GM19372 (cell line): ENCODE measurements around the gene CAP1.
A peak's percentile ranks its signal among the peaks of the same experiment; 100 is the strongest.
"Not testable (repeated sequence)": the region's sequence is repeated elsewhere in the genome, so short reads cannot be mapped to it uniquely, and the experiment has no call there.

Experiments used
- ATAC-seq: cut with Tn5 transposase; IDR thresholded peaks from one replicate; pipeline ENCODE4 v1.9.1; 2021; ENCODE audit warnings: mild to moderate bottlenecking, low read depth, moderate library complexity; ENCODE audit not compliant: unreplicated experiment

Gene CAP1

DNA sequence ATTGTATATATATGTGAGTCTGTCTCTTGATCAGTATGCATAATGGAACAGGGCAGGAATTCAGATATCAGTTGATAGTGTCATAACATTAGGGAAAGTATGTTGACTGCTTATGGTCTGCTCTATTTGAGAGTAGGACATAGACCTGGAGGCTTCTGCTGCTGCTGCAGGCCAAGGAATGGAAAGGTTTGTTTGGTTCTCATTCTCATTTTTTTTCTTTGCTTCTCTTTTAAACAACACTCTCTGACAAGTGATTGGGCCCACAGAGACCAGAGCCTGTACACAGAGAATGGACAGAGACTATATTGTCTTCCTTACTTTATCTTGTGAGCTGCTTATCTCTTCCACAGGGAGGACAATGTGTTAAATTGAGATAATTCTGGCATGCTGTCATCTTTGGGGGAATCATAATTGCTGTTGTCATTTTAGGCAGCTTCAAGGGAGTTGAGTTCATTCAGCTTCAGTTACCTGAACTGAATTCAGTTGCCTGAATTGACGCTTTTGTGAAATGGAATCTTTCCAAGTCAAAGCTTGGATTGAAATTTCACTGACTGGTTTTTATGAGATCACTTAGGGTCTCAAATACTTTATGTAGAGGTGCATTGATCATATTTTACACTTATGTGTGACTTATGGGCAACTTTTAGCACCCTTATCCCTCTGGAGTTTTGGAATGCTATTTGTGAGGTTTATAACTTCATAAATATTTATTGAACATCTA lies 16.9 kb downstream of the CAP1 start:
- ATAC-seq, result no peak

DNA sequence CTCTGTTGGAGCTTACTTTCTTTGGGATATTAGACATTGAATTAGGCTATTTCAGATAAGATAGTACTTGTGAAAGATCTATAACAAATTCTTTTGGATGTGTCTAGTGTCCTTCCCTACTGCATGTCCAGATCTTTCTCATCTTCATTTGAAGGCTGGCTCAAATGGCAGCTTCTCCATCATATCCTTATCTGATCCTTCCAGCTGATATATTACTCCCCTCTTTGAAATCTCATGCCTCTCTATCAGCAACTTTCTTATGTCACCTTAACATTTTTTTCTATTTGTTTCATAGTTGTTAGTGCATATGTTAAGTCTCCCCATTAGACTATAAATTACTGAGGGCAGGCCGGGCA lies 17.5 kb downstream of the CAP1 start:
- no peak for ATAC-seq

DNA sequence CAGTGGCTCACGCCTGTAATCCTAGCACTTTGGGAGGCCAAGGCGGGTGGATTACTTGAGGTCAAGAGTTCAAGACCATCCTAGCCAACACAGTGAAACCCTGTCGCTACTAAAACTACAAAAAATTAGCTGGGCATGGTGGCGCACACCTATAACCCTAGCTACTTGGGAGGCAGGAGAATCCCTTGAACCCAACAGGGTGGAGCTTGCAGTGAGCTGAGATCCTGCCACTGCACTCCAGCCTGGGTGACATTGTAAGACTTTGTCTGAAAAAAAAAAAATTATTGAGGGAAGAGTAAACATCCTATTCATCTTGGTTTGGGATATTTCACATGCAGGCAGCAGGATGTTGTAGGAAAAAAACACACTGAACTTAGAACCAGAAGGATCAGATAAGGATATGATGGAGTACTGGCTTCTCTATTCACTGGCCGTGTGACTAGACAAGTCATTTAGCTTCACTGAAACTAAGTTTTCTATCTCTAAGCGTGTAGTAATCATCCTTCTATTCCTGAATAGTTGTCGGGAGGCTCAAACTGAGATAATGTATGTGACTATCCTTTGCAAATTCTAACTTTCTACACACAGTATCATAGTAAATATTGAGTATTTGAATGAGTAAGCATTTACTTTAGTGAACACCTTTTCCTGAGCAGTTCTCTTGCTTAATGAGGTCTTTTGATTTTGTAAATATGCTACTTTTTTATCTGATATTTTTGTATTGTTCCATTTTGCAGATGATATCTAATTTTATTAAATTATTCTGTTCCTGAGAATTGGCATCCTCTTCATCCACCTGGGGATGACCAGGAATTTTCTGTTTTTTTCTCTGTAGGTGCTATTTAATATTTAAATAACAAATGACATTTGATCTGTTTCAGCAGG lies 18.2 kb downstream of the CAP1 start:
- no peak for ATAC-seq

DNA sequence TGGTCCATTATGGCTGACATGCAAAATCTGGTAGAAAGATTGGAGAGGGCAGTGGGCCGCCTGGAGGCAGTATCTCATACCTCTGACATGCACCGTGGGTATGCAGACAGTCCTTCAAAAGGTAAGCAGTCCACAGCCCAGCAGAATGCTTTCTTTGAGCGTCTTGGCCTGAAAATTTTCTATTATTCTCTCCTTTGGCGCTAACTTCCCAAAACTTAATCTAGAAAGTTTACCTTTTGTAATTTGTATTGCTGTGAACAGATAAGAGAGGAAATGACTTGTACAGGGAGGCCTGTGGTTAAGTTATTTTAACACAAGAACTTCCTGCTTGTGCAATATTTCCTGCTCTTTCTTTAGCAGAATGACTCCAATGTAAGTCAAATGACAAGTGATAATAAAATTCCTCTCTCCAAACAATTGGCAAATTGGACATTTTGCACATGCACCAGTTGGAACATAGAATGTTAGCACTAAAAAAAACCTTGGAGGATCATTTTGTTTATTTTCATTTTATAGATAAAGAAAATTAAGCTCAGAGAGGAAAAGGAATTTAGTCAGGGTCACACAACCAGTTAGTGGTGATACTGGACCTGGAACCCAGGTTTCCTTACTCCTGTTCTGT lies 18.9 kb downstream of the CAP1 start:
- no peak for ATAC-seq

DNA sequence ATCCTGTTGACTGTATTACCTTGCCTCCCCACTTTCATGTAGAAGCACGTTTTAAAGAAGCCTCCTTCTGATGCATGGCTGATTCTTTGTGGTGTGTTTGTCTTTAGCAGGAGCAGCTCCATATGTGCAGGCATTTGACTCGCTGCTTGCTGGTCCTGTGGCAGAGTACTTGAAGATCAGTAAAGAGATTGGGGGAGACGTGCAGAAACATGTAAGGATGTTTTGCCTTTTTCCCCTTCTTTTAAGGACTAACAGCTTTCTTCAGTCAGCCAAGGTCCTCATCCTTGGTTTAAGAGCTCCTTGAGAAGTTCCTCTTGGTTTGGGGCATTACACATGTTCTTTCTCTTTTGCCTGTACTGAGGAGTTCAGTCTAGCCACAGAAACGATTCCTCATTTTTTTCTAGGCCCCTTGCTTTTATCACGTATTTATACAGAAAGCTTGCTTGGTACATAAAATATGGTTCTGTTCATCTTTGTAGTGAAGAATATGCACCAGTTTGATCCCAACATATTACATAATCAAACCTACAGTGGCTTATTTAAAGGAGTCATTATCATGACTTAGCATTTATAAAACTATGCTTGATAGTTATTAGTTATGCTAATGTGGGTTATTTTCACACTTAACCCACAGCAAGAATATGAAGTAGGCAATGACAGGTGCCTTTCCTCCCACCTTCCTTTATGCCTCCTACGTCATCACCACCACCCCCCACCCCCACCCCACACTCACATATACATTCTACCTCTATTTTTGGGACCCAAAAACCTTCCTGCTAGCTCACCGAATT lies 19.6 kb downstream of the CAP1 start:
- no peak for ATAC-seq

DNA sequence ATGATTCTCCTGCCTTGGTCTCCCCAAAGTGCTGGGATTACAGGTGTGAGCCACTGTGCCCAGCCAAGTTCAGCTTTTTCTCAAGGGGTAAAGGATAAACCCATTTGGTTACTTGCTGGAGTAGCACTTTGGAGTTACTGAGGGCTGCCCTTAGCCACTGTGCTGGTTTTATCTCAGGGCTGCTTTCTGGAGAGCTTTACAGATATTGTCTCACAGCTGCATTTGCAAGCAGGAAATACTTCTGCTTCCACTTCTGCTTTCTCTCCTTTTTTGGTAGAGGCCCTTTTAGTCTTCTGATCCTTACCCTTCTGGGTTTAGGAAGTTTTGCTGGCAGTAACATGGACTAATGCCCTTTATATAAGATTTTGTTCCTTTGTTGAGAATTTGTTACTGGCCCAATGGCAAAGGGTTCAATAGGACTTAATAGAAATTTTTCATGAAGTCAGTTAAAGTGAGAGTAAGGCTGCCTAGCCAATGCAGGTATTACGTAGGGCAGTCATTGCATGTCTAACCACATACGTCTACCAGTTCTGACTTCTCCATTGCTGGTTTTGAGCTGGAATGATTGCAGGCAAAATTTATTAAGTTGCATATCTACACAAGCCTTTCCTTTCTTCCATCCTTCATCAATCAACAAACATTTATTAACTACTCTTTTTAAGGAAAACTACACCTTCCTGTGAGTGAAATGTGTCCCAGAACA lies 24.4 kb downstream of the CAP1 start:
- ATAC-seq, result peak; percentile 71

DNA sequence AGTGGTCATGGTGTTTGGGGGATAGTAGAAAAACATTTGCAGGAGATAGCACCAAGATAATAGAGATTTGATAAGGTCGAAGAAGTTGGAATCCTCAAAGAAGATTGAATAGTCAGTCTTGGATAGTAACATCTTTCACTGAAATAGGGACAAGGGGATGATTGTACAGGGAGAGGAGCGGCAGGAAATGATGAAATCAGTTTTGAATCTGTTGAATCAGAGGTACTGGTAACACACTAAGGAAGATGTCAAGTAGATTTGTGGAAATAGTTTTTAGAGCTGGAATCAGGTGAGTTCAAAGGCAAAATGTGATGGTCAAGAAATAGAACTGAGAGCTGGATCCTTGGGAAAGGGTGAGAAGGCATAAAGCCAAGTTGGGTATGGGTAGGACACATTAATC lies 26.5 kb downstream of the CAP1 start:
- ATAC-seq, result no peak

DNA sequence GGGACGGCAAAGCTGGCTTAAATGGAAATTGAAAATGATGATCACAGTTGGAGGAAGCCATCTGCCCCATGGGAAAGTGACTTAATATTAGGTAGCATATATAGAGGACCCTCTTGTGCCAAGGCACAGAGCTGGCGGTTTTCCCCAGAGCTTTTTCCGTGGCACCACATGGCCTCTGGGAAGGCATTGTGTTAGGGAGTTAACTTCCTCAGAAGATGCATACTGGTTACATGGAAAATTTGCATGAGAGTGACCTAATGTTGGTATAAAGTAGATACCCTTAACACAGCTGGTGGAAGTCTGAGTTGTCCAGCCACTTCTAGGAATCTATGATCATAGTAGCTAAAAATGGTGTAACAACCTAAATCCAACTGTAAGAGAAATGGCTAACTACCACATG lies 27.3 kb downstream of the CAP1 start:
- ATAC-seq, result no peak

DNA sequence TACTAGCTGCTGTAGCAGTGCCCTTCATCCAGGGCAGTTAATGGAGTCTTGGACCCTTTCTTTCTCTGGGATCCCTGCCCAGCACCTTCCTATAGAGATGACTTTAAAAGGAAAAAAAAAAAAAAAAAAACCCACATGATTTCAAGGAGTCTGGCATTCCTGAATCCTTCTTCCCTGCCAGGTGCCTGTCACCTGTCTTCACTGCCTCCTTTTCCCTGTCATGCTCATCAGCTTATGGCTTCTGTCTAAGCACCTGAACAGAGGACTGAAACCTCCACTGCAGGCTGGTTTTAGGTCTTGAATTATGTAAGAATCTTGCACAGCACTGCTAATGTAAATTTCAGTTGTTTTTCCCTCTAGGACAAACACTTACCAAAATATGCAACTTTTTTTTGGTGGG lies 31.6 kb downstream of the CAP1 start:
- ATAC-seq, result no peak

DNA sequence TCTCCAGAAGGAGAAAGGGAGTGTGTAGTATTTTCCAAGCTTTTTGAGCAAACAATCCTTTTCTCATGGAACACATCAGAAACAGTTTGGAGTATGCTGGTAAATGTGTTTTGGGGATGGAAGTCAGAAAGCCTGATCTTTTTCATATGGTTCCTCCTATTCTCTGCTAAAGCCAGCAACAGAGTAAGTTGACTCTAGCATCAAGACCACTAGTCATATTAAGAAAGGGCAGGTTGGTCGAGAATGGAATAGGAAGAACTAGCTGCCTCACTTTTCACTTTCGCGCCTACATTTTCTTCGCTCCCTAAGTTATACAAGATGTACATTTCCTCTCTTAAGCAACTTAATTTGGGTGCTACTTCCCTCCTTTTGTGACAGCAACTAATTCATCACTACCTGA lies 32.5 kb downstream of the CAP1 start:
- ATAC-seq, result no peak

DNA sequence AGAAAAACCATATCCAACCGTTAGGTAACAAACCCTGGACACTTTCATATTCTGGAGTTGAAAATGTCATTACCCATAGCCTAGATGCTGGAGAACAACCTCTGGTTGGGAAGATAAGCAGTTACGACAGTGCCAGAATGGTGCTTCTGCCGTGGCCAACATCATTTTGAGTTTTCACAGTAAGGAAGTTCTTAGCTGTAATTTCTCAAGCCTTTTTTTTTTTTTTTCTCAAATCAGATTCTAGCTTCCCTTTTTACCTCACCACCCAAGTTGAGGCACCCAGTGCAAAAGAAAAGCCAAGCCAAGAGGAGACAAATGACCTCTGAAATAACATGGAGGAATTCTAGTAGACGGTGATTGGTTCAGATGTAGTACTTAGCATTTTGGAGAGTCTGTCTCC lies 34.7 kb downstream of the CAP1 start:
- ATAC-seq, result no peak

DNA sequence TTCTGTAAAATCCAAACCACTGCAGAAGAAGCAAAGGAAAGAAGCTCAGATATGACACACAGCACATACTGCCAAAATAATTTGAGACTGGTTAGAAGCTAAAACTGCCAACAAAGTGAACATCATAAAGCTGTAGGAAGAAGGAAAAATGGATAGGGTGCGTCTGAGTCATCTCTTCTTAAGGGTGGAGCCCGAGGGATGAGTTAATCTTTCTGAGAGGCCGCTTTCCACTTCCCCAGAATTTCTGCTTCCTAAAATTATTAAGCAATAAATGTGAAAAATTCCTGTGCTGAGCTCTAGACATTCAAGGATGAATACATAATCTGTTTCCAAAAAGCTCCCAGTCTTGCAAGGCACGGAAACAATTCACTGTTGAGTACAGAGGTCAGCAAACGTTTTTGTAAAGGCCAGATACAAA lies 36.4 kb downstream of the CAP1 start:
- no peak for ATAC-seq

DNA sequence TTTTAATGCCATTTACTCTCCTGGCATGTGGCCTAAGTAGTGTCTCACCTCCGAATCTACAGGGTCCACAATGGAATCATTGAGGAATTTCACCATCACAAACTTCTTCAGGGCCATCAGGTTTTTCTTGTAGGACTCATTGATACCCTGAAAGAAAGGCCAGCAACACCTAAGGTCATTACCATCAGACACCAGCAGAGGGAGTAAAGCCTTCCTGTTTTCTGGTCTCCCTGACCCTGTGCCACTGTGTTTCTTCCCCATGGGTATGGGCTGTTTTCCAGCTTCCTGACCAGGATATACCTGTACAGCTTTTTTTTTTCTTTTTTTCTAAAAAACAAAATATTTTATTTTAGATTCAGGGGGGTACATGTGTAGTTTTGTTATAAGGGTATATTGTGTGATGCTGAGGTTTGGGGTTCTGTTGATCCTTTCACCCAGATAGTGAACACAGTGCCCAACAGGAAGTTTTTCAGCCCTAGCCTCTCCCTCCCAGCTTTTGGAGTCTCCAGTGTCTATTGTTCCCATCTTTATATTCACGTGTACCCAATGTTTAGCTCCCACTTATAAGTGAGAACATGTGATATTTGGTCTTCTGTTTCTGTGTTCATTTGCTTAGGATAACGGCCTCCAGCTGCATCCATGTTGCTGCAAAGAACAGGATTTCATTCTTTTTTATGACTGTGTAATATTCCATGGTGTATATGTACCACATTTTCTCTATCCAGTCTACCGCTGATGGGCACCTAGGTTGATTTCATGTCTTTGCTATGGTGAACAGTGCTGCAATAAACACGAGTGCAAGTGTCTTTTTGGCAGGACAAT lies 38.2 kb downstream of the CAP1 start:
- no peak for ATAC-seq

DNA sequence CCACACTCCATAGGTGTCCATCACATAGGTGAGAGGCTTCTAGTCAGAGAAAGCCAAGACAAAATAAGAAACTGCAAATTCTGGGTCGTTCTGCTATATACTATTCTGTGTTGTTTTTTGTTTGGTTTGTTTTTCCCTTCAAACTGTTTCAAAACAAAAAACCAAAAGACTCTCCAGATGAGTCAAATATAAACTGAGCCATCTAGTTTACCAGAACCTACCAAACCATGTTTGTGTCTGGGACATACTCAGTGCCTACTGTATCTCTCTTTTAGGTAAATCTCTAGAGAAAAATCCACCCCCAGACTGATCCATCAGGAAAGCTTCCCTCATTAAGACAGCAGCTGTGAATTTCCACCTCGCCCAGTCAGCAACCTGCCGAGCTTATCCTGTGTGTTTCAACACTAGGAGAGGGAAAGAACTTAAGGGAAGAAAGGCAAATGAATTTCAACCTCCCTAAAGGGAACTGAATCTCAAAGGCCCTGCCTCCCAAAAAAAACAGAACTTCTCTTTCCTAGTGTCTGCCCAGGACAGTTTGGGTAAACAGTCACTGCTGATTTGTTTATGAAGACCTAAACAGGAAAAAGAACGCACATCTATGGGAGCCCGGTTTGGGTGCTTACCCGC lies 39.4 kb downstream of the CAP1 start:
- ATAC-seq, result no peak

DNA sequence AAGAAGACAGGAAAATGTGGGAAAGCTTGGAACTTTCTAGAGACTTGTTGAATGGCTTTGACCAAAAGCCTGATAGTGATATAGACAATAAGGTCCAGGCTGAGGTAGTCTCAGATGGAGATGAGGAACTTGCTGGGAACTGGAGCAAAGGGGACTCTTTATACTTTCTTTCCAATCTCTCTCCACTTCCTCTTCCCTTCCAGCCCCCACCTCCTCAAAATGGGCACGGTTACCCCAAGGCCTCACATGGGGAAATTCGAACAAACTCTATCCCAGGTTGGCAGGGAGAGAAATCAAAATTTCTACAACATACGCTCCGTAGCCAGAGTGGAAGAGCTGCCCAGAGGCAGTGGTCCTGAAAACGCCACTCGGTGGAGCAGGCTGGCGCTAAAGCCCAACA lies 41.3 kb downstream of the CAP1 start:
- ATAC-seq, result no peak

DNA sequence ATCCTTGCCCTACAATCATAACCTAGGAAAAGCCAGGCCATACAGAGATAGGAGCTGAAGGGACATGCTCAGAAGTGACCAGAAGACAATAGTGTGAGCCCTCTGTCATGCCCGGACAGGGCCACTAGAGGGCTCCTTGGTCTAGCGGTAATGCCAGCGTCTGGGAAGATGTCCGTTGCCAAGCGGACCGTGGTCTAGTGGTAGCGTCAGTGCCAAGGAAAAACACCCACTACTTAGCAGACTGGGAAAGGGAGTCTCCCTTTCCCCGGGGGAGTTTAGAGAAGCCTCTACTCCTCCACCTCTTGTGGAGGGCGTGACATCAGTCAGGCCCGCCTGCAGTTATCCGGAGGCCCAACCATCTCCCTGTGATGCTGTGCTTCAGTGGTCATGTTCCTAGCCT lies 44.2 kb downstream of the CAP1 start:
- ATAC-seq, result not testable (repeated sequence)

DNA sequence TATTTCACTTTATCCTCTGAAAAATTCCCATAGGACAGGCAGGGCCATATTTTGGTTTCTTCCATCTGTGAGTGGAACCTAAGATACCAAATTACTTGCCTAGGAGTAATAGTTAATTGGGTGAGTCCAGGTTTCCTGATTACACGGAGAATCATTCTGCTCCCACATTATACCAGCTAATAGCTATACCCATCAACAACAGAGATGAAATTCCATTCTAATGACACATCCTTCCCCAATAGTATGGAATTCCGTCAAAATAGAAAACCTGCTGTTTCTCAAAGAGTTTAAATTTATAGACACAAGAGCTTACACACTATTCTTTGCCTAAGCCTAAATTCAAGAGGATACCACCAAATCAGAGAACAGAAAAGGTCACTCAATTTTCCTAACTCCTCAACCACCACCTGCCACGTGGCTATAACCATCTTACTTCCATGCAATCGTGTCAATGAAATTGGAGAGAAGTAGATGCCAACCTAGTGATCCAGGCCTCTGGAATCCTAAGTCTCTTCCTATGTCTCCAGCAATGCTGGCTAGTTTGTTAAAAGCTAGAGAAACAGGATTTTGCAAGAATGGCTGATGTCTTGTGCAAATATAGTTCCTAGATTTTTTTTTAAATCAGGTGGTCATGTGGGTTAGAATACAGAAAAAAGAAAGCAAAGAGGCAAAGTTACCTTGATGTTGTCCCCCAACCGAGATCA lies 50.3 kb downstream of the CAP1 start:
- ATAC-seq, result no peak

DNA sequence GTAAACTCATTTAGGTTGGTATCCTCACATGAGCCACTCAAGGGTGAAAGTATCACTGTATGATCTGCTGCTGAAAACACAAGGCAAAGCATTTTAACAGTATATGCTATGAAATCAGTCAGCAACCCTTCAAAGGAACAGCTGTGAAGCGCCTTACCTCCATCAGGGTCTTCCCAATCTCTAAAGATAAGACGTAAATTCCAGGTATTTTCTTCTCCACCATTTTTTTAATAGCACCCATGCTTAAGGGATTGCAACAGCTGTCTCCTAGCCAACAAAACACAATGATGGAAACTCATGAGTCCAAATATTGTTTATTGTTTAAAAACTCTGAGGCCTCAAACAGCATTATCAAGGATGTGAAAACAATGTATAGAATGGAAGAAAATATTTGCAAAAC lies 51.7 kb downstream of the CAP1 start:
- ATAC-seq, result no peak
